ENCODE data around the gene RPS24. TPM values are rescaled to one million over a fixed set of nuclear protein-coding genes. Genes with fewer than 3 reads are reported as not detected.

The RPS24 gene
- 2,326 and 2,498 TPM in 2 replicates for total RNA-seq

DNA sequence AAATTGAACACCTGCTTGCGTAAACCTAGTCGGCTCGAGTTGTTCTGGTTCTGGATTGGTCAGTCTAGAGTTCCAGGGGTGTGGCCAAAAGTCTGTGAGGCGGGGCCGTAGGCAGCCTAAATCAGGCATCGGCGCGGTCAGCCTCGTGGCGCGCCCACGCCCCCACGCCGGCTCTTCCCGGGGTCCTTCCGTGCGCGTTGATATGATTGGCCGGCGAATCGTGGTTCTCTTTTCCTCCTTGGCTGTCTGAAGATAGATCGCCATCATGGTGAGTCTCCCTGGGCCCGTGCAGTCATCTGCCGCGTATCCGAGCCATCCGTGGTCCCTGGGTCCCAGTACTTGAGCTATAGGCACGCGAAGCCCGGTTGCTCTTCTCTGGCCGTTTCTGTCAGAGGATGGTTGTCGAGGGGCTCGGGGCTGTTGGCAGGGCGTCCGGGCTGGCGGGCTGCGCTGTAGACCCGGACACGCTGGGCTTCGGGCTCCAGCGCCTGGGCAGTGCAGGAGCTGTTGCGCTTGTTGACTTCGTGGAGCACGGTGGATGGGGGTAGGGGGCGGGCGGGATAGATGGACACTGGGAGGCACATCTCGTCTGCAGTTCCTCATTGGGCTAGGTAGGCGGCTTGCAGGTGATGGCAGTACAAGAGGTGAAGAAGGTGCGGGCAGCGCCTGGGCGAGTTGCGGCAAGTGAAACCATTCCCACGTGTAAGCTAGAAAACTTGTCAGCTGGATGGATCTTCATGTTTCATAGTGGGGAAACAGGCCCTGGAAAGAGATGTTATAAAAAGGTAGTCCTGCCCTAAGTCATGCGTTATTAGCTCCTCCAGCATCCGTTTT lies at the start of gene RPS24:
TSS of gene RPS24 (plus strand) at position 227 of the 834 bp plus-strand sequence. CDS start at position 266, 39 bp downstream.

GRCh38 chr10:78029269-78030226 lies 4.1 kb upstream of the RPS24 start, which contains the start of gene POLR3A:
POLR3A (minus strand) TSS chr10:78029515; CDS start chr10:78029407, 108 bp downstream.

Other genes with a start within 250 kb of the RPS24 start
- gene DLG5, start 107.1 kb upstream of the RPS24 start, total RNA-seq: 27.3 and 30.0 TPM in 2 replicates
- 14.7 and 15.0 TPM in 2 replicates for gene POLR3A, start 4.3 kb upstream of the RPS24 start, total RNA-seq